Activated naive CD4-positive, alpha-beta T cell treated with anti-CD3 and anti-CD28 coated beads, Interleukin-2, amount 50 U/mL, for 24 hours (primary cell): ENCODE data around the gene OR2W3.

Experiments used
- H3K27ac Mint-ChIP-seq: one replicate; pipeline ENCODE4 v1.8.0; 2021; ENCODE audit warnings: mild to moderate bottlenecking, mixed read lengths
- H3K27me3 Mint-ChIP-seq: one replicate; pipeline ENCODE4 v1.8.0; 2021; ENCODE audit warnings: mixed read lengths
- H3K36me3 Mint-ChIP-seq: one replicate; pipeline ENCODE4 v1.8.0; 2021; ENCODE audit warnings: mixed read lengths
- H3K4me1 Mint-ChIP-seq: one replicate; pipeline ENCODE4 v1.8.0; 2021; ENCODE audit warnings: mixed read lengths
- H3K4me3 Mint-ChIP-seq: one replicate; pipeline ENCODE4 v1.8.0; 2021; ENCODE audit warnings: mild to moderate bottlenecking, mixed read lengths
- H3K9me3 Mint-ChIP-seq: one replicate; pipeline ENCODE4 v1.8.0; 2021; ENCODE audit warnings: mixed read lengths

The OR2W3 gene

DNA sequence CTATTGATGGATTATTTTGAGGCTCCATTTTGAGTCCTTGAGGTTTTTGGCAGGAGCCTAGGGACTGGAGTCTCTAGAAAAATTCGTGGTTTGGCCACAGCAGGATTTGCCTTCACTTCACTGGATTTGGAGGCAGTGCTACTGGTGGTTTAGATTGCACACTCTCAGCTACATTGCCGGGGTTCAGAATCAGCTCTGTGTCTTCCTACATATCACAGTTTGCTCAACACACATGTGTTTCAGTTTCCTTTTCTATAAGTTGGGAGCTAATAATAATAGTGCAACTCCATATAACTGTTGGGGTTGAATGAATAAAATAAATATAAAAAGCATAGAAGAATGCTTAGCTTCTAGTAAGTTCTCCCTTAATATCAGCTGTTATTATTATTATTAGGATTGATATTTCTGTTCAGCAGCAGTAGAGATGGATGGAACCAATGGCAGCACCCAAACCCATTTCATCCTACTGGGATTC, at the start of gene OR2W3:
OR2W3 (plus strand) TSS at position 425 of the 475 bp plus-strand sequence; CDS start at position 425, 0 bp downstream.
- Mint-ChIP-seq H3K27ac (no peak within 1 kb of the TSS), H3K36me3 (no peaks in the 10 kb centered on the region), H3K4me3 (no peak within 1 kb of the TSS), H3K9me3 (no peaks in the 10 kb centered on the region), H3K27me3 (no peaks in the 10 kb centered on the region), H3K4me1 (no peaks in the 10 kb centered on the region)

DNA sequence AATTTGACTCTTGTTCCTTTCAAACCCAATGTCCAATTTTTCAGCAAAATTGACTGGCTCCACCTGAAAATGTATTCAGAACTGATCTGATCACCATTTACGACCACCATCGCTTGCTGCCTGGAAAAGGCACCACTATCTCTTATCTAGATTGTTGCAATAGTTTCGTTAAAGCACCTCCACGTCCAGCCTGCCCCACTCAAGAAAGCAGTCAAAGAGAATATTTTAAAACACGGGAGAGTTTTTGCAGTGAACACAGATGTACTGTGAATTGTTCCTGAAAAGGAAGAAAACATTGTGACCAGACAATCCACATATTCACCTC, 49.7 kb upstream of the OR2W3 start:
- H3K36me3 Mint-ChIP-seq = no peaks in the 10 kb centered on the region
- no peak overlapping the region for H3K27ac Mint-ChIP-seq
- H3K4me3 Mint-ChIP-seq = no peak overlapping the region
- H3K4me1 Mint-ChIP-seq = no peaks in the 10 kb centered on the region
- no peaks in the 10 kb centered on the region for H3K9me3 Mint-ChIP-seq
- H3K27me3 Mint-ChIP-seq = peaks cover 2% of the 10 kb centered on the region

DNA sequence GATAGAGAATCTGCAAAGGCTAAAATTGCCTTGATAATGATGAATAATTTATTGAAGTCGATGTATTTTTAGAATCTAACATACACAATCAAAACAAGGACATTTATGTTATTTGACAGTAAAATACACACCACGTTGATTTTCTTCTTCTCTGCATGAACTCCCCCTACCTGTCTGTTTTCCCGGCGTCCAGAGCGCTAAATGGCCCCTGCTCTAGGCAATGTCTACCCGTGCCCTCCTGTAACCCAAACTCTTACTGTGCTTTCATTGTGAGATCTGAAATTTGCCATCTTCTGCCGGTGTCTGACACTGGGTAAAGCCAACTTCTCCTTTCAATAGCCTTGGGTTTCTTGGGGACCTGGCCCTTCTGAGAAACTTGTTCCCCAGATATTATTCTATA, 47.0 kb upstream of the OR2W3 start:
- Mint-ChIP-seq H3K4me1 (no peaks in the 10 kb centered on the region), H3K9me3 (no peaks in the 10 kb centered on the region), H3K27me3 (peaks cover 4% of the 10 kb centered on the region), H3K4me3 (no peak overlapping the region), H3K36me3 (no peaks in the 10 kb centered on the region), H3K27ac (no peak overlapping the region)

DNA sequence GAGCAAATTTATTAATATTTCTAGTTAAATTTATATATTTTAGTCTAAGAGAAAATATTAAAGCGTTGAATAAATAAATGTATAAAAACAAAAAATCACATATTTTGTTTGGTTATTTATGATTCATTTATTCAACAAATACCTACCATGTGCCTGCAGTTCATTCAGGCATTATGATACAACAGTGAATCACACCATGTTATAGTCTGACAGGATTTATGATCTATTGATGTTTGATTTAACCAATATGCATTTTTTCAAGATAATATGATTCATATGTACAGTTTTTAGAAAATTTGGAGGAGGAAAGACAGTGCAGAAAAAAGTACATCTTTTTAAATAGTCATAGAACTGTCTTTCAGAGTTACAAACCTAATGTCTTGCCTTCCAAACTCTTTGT, 45.8 kb upstream of the OR2W3 start:
- no peaks in the 10 kb centered on the region for H3K9me3 Mint-ChIP-seq
- H3K4me1 Mint-ChIP-seq = no peaks in the 10 kb centered on the region
- H3K27me3 Mint-ChIP-seq = peaks cover 8% of the 10 kb centered on the region
- H3K27ac Mint-ChIP-seq = no peak overlapping the region
- H3K36me3 Mint-ChIP-seq = no peaks in the 10 kb centered on the region
- no peak overlapping the region for H3K4me3 Mint-ChIP-seq

DNA sequence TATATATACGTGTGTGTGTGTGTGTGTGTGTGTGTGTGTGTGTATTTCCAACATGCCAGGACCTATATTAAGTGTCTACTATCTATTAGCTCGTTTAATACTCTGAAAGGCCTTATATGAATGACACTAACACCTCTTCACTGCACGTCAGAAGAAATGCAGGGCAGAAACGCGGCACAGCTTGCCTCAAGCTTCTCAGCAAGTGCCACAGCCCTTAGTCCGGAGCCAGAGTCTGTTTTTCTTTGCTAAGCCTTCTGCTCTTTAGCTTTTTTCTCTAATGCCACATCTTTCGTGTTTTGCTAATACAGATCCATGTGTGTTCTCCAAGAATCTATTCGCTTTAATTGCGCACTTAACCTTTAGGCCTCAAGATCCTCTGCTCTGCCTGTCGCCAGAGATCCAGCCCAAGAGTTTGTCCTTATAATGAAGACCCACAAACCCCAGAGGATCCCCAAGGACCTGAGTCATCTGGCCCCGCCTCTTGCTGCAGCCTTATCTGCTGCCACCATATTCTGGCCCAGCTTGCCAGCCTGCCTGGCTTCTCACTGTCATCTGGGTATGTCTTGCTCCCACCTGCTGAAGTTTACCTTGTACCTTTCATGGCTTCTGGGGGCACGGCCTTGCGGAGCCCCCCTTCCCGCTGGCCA, 40.4 kb upstream of the OR2W3 start:
- peaks cover 12% of the 10 kb centered on the region for H3K4me1 Mint-ChIP-seq
- peaks cover 1% of the 10 kb centered on the region for H3K36me3 Mint-ChIP-seq
- no peak overlapping the region for H3K27ac Mint-ChIP-seq
- peaks cover 28% of the 10 kb centered on the region for H3K27me3 Mint-ChIP-seq
- H3K9me3 Mint-ChIP-seq = no peaks in the 10 kb centered on the region
- H3K4me3 Mint-ChIP-seq = no peak overlapping the region

DNA sequence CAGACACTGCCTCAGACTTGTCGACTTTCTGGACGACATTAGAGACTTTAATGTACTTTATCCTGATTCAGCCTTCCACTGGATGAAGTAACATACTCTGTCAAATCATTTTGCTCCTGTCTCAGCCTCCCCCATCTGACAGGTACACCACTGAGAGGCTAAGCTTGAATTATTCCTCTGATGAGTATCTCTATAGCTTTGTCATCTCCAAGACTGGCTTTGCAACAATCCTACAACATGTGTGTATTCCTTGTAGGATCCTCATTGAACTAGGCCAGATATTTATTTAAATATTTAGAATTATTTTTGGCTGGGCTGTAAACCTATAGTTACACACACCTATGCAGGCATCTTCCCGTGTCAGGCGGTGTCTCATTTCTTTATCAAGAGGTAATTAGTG, 39.5 kb upstream of the OR2W3 start:
- Mint-ChIP-seq H3K4me1 (peaks cover 12% of the 10 kb centered on the region), H3K4me3 (peak overlapping the region; percentile 69)

DNA sequence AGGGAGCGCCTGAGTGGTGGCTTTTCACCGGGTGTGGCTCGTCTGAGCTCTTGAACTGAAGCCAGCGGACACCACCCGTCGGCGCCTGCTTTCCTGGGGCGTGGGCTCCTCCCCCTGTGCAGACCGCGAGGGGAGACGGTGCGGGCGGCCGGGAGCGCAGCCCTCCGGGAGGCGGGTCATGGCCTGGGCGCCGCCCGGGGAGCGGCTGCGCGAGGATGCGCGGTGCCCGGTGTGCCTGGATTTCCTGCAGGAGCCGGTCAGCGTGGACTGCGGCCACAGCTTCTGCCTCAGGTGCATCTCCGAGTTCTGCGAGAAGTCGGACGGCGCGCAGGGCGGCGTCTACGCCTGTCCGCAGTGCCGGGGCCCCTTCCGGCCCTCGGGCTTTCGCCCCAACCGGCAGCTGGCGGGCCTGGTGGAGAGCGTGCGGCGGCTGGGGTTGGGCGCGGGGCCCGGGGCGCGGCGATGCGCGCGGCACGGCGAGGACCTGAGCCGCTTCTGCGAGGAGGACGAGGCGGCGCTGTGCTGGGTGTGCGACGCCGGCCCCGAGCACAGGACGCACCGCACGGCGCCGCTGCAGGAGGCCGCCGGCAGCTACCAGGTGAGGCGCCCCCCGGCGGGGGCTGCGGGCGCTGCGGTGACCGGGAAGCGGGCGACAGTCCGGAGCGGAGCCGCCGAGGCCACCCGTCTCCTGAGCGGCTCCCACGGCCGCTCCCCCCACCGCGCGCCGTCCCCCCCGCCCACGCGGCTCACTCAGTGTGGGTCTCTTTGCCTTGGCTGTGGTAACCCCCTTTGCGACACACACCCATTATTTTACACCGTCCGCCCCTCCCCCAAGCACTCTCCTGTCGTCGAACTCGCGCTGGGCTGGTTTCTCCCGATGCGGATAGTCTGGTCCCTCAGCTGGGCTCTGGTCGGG, 38.1 kb upstream of the OR2W3 start, which contains the start of gene TRIM58:
TRIM58 (plus strand) TSS at position 119 of the 916 bp plus-strand sequence; CDS start at position 179, 60 bp downstream.
- peaks cover 29% of the 10 kb centered on the region for H3K27me3 Mint-ChIP-seq

More for the DNA sequence above, 39.5 kb upstream of the OR2W3 start:
- Mint-ChIP-seq H3K27ac (no peak overlapping the region), H3K27me3 (peaks cover 29% of the 10 kb centered on the region), H3K9me3 (no peaks in the 10 kb centered on the region), H3K36me3 (peaks cover 1% of the 10 kb centered on the region)

DNA sequence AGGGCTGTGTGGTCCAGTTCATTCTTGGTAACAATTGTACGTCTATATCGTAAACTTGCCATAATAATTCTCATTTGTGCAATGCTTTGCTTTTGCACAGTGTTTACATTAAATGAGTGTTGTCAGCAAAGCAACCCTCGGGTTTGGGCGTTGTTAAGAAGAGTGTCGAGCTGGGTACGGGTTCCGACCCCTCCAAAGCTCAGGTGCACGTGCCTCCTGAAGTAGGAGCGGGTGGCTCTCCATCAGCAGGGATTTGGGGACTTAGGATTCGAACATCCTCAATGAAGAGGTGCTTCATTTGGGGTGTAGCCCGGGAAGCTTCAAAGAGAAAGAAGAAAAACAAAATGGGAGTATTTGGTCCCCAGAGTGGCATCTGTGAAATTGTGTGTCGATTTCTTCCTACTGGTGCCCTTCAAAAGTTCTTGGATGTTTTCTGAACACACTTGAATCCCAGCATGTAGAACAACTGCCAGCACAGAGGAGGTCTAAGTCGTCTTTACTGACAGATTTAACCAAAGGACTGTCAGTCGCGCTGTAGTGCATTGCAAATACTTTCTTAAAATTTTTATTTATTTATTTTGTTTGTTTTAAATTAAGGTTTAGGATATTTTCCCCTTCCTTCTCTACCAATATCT, 37.3 kb upstream of the OR2W3 start:
- peaks cover 1% of the 10 kb centered on the region for H3K36me3 Mint-ChIP-seq
- H3K27me3 Mint-ChIP-seq = peaks cover 29% of the 10 kb centered on the region
- H3K27ac Mint-ChIP-seq = peak overlapping the region; percentile 48
- peaks cover 12% of the 10 kb centered on the region for H3K4me1 Mint-ChIP-seq
- H3K4me3 Mint-ChIP-seq = peak overlapping the region; percentile 73
- H3K9me3 Mint-ChIP-seq = no peaks in the 10 kb centered on the region

More for the DNA sequence above, 38.1 kb upstream of the OR2W3 start, which contains the start of gene TRIM58:
- H3K4me3 Mint-ChIP-seq = peak within 1 kb of the TSS; percentile 73
- H3K4me1 Mint-ChIP-seq = peaks cover 12% of the 10 kb centered on the region
- H3K9me3 Mint-ChIP-seq = no peaks in the 10 kb centered on the region
- H3K36me3 Mint-ChIP-seq = peaks cover 1% of the 10 kb centered on the region
- H3K27ac Mint-ChIP-seq = peak within 1 kb of the TSS; percentile 48

DNA sequence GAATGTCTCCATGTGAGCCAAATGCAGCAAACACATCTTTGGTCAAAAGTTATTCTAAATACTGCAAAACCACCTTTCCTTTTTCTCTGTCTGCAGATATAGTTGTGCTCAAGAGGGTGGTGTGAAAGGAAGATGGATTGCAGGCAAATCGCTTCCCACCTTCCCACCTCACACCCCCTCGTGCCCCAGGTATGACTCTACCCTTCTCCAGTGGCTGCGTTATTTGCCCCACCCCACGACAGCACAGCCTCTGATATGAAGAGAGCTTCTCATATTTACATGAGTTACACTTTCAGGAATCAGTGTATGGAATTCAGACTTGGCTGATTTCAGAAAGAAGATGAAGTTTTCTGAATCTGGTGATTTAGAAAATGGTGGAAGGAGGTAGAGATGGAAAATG, 32.6 kb upstream of the OR2W3 start:
- Mint-ChIP-seq H3K27ac (no peak overlapping the region), H3K4me1 (peaks cover 6% of the 10 kb centered on the region), H3K4me3 (no peak overlapping the region), H3K36me3 (peaks cover 1% of the 10 kb centered on the region), H3K27me3 (peaks cover 12% of the 10 kb centered on the region), H3K9me3 (no peaks in the 10 kb centered on the region)

DNA sequence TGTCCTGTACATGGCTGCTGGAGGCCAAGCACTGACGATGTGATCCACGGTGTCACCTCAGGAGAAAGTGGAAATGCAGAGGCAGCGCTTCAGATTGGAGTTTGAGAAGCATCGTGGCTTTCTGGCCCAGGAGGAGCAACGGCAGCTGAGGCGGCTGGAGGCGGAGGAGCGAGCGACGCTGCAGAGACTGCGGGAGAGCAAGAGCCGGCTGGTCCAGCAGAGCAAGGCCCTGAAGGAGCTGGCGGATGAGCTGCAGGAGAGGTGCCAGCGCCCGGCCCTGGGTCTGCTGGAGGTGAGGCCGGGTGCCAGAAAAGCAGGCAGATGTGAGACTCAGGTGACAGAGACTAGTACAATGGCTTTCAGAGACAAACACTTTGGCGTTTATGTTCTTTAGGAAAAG, 30.7 kb upstream of the OR2W3 start:
- Mint-ChIP-seq H3K4me3 (no peak overlapping the region), H3K9me3 (no peaks in the 10 kb centered on the region), H3K27me3 (peaks cover 7% of the 10 kb centered on the region), H3K27ac (no peak overlapping the region), H3K36me3 (no peaks in the 10 kb centered on the region), H3K4me1 (no peaks in the 10 kb centered on the region)

DNA sequence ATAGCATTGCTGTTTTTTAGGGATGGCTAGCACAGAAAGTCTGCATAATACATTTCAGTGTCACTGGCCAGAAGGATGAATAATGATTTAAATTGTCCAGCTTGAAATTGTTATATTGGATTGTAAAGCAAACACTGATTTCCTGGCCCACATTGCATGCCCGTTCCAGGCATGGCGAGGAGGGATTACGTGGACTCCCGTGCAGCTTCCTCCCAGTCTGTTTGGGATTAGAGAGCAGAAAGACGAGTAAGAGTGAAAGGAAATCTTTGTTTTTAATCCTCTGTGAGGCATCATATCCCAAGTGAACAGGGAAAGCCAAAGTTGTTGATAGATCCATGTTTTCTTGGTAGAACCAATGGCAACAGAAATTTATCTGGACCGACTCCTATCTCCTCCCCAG, 30.0 kb upstream of the OR2W3 start:
- no peaks in the 10 kb centered on the region for H3K9me3 Mint-ChIP-seq
- H3K27me3 Mint-ChIP-seq = peaks cover 7% of the 10 kb centered on the region
- no peaks in the 10 kb centered on the region for H3K4me1 Mint-ChIP-seq
- no peak overlapping the region for H3K27ac Mint-ChIP-seq
- no peaks in the 10 kb centered on the region for H3K36me3 Mint-ChIP-seq
- no peak overlapping the region for H3K4me3 Mint-ChIP-seq

DNA sequence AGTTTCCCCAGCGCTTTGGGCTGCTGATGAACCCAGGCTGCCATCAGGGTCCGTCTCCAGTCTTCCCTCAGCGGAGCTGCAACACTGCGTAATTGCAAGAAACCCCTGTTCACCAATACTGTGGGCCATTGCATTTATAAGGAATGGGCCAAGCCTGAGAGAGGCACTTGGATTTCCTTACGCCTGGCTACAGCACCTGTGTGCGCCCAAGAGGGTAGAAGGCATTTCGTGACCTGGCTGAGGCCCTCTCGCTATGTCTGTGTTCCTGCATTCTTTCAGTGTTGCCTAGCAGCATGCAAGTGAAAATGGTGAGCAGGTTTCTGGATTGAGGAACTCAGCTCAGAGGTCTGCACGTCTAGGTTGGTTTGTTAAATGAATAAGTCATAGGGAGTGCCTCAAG, 12.0 kb upstream of the OR2W3 start:
- Mint-ChIP-seq H3K4me1 (no peaks in the 10 kb centered on the region), H3K27ac (peak overlapping the region; percentile 46), H3K9me3 (no peaks in the 10 kb centered on the region), H3K27me3 (no peaks in the 10 kb centered on the region), H3K36me3 (no peaks in the 10 kb centered on the region), H3K4me3 (no peak overlapping the region)

DNA sequence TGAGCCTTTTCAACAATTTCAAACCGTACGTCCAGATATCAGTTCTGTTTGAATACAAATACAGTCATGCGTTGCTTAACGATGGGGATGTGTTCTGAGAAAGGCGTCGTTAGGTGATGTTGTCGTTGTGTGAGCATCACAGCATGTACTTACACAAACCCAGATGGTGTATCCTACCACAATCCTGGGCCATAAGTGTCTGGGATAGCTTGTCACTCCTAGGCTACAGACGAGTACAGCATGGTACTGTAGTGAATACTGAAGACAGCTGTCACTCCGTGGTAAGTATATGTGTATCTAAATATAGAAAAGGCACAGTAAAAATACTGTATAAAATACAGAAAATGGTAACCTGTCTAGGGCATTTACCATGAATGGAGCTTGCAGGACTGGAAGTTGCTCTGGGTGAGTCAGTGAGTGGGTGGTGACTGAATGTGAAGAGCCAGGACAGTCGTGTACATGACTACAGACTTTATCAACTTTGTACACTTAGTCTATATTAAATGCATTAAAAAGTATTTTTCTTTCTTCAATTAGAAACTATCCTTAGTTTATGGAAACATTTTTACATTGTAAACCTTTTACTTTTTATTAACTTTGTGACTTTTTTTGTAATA, 10.5 kb upstream of the OR2W3 start:
- H3K4me3 Mint-ChIP-seq = no peak overlapping the region
- H3K27me3 Mint-ChIP-seq = no peaks in the 10 kb centered on the region
- no peak overlapping the region for H3K27ac Mint-ChIP-seq
- no peaks in the 10 kb centered on the region for H3K36me3 Mint-ChIP-seq
- H3K9me3 Mint-ChIP-seq = no peaks in the 10 kb centered on the region
- no peaks in the 10 kb centered on the region for H3K4me1 Mint-ChIP-seq

DNA sequence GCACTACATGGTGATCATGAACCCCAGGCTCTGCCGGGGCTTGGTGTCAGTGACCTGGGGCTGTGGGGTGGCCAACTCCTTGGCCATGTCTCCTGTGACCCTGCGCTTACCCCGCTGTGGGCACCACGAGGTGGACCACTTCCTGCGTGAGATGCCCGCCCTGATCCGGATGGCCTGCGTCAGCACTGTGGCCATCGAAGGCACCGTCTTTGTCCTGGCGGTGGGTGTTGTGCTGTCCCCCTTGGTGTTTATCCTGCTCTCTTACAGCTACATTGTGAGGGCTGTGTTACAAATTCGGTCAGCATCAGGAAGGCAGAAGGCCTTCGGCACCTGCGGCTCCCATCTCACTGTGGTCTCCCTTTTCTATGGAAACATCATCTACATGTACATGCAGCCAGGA, 589 bp downstream of the OR2W3 start:
- H3K27me3 Mint-ChIP-seq = no peaks in the 10 kb centered on the region
- no peak overlapping the region for H3K4me3 Mint-ChIP-seq
- H3K36me3 Mint-ChIP-seq = no peaks in the 10 kb centered on the region
- no peaks in the 10 kb centered on the region for H3K9me3 Mint-ChIP-seq
- no peaks in the 10 kb centered on the region for H3K4me1 Mint-ChIP-seq
- H3K27ac Mint-ChIP-seq = no peak overlapping the region

DNA sequence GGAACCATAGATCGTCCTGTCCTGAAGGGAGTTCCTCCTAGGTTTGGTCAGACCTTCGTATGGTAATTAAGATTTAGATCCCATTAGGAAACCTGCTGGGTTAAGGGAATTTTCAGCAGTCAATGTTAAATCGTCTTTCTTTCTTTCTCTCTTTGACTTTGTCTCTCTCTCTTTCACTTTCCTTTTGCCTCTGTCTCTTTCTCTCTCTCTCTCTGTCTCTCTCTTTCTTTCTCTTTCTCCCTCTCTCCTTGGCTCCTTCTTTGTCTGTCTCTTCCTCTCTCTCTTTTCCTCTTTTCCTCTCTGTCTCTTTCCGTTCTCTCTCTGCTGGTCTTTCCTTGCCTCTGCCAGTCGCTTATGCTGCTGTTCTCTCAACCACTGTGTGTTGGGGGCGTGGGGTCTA, 8.7 kb downstream of the OR2W3 start:
- H3K4me1 Mint-ChIP-seq = peaks cover 29% of the 10 kb centered on the region
- no peak overlapping the region for H3K4me3 Mint-ChIP-seq
- H3K27me3 Mint-ChIP-seq = peaks cover 3% of the 10 kb centered on the region

More for the DNA sequence above, 8.7 kb downstream of the OR2W3 start:
- Mint-ChIP-seq H3K36me3 (no peaks in the 10 kb centered on the region), H3K27ac (no peak overlapping the region), H3K9me3 (peaks cover 8% of the 10 kb centered on the region)
